Fibroblast of mammary gland (primary cell): ENCODE measurements around the gene TSSK2.

Source experiments
- DNase-seq: peaks from one replicate; pipeline ENCODE4 v3.0.0-alpha.2; 2010; ENCODE audit warnings: low read depth
- H3K4me3 ChIP-seq: 2 replicates; pipeline ENCODE4 v1.5.1; 2011; ENCODE audit warnings: low read depth, mild to moderate bottlenecking, low read length, moderate library complexity; ENCODE audit not compliant: control insufficient read depth
- CTCF ChIP-seq: conservative IDR thresholded peaks from 2 replicates; pipeline ENCODE4 v1.5.1; 2011; ENCODE audit warnings: low read depth, low read length, inconsistent platforms; ENCODE audit not compliant: control insufficient read depth, insufficient read depth

Gene TSSK2

GRCh38 chr22:19175026-19175601 lies 44.0 kb downstream of the TSSK2 start:
- DNase-seq: no peak
- H3K4me3 ChIP-seq: no peak overlapping the region
- TF ChIP-seq CTCF: no peak

- H3K4me3 ChIP-seq: no peak overlapping the region
- TF ChIP-seq CTCF: no peak
- no peak for DNase-seq
Observed at GRCh38 chr22:19175602-19176174, 44.6 kb downstream of the TSSK2 start.

- no peak for DNase-seq
- no peak overlapping the region for H3K4me3 ChIP-seq
- TF ChIP-seq CTCF: no peak
Observed at GRCh38 chr22:19176175-19176643, 45.1 kb downstream of the TSSK2 start.

GRCh38 chr22:19176732-19177131 lies 45.6 kb downstream of the TSSK2 start:
- DNase-seq: no peak
- H3K4me3 ChIP-seq: peak overlapping the region; percentile 56
- no peak for TF ChIP-seq CTCF

GRCh38 chr22:19177164-19178064 lies 46.3 kb downstream of the TSSK2 start:
- peak overlapping the region; percentile 56 for H3K4me3 ChIP-seq
- no peak for DNase-seq
- no peak for TF ChIP-seq CTCF

GRCh38 chr22:19178065-19178656 lies 47.1 kb downstream of the TSSK2 start:
- peak overlapping the region; percentile 56 for H3K4me3 ChIP-seq
- DNase-seq: peak; percentile 11
- no peak for TF ChIP-seq CTCF
